Activated B cell treated with CpG ODN at 0.5 μM for 24 hours (primary cell): ENCODE results near the gene KLRK1. TPM values are rescaled to one million over a fixed set of nuclear protein-coding genes. Genes with fewer than 3 reads are reported as not detected.
"Not testable (repeated sequence)": the region's sequence is repeated elsewhere in the genome, so short reads cannot be mapped to it uniquely, and the experiment has no call there.

Experiments
- ATAC-seq: fragments of 200-7000 bp; cut with Tn5 transposase; one replicate; pipeline ENCODE4 v1.10.0; 2021; ENCODE audit warnings: low read depth, mild to moderate bottlenecking, moderate library complexity
- CTCF ChIA-PET: fragments of 350-600 bp; sonication (Branson Sonifier 250); formaldehyde crosslinking; loops from one replicate; lab custom pipeline; 2021; ENCODE audit warnings: antibody characterized with exemption; lab: Charles Lee
- POLR2A ChIA-PET: fragments of 350-600 bp; sonication (Branson Sonifier 250); formaldehyde crosslinking; loops from one replicate; lab custom pipeline; 2021; ENCODE audit warnings: antibody characterized with exemption; lab: Charles Lee
- DNase-seq: peaks from one replicate; pipeline ENCODE4 v3.0.0; 2022
- H3K27ac Mint-ChIP-seq: one replicate; pipeline ENCODE4 v1.8.0; 2020; ENCODE audit warnings: mixed read lengths
- H3K27me3 Mint-ChIP-seq: one replicate; pipeline ENCODE4 v1.8.0; 2021; ENCODE audit warnings: mixed read lengths
- H3K36me3 Mint-ChIP-seq: one replicate; pipeline ENCODE4 v1.8.0; 2021; ENCODE audit warnings: low read depth, mixed read lengths
- H3K4me1 Mint-ChIP-seq: one replicate; pipeline ENCODE4 v1.8.0; 2021; ENCODE audit warnings: mixed read lengths
- H3K4me3 Mint-ChIP-seq: one replicate; pipeline ENCODE4 v1.8.0; 2020; ENCODE audit warnings: mild to moderate bottlenecking, mixed read lengths
- H3K9me3 Mint-ChIP-seq: one replicate; pipeline ENCODE4 v1.8.0; 2020; ENCODE audit warnings: mixed read lengths
- intact Hi-C: fragments of 100-400 bp; cut with micrococcal nuclease; formaldehyde crosslinking; loops from one replicate; pipeline ENCODE4 v1.15.1; 2024
- total RNA-seq: library from RNA; stranded (reverse); gene quantifications from 2 replicates; pipeline ENCODE4 v1.2.3, GENCODE V29; 2022
- TF ChIP-seq, protein P1 (sequence below): fragments of 200-600 bp; IDR thresholded peaks from one replicate; pipeline ENCODE4 v1.8.0; 2022; ENCODE audit warnings: antibody characterized with exemption, mild to moderate bottlenecking

The KLRK1 gene
- total RNA-seq, 1 donor from 2014 or later = 0.98 TPM

DNA sequence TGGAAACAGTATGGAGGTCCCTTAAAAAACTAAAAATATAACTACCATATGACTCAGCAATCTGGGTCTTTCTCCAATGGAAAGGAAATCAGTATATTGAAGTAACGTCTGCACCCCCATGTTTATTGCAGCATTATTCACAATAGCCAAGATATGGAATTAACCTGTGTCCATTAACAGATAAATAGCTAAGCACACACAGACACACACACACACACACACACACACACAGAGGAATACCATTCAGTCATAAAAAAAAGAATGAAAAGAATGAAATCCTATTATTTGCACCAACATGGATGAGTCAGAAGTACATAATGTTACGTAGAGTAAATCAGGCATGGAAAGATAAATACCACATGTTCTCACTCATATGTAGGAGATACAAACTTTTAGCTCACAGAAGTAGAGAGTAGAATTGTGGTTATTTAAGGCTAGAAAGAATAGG lies 4.7 kb downstream of the KLRK1 start:
- DNase-seq (no peak), ATAC-seq (no peak)
- Mint-ChIP-seq H3K4me3 (no peak overlapping the region), H3K9me3 (peaks cover 2% of the 10 kb centered on the region), H3K4me1 (peaks cover 5% of the 10 kb centered on the region), H3K36me3 (no peaks in the 10 kb centered on the region), H3K27ac (no peak overlapping the region), H3K27me3 (peaks cover 14% of the 10 kb centered on the region)
- ChIA-PET POLR2A (interaction anchor here (0.6 kb wide), 1 partner anchor 20 kb away, joined by 4 read pairs; no protein-coding TSS in a partner anchor), CTCF (interaction anchor here (0.7 kb wide), 1 partner anchor 115 kb away, joined by 5 read pairs; no protein-coding TSS in a partner anchor)
- intact Hi-C loops = no loop called here
- TF ChIP-seq, protein P1, sequence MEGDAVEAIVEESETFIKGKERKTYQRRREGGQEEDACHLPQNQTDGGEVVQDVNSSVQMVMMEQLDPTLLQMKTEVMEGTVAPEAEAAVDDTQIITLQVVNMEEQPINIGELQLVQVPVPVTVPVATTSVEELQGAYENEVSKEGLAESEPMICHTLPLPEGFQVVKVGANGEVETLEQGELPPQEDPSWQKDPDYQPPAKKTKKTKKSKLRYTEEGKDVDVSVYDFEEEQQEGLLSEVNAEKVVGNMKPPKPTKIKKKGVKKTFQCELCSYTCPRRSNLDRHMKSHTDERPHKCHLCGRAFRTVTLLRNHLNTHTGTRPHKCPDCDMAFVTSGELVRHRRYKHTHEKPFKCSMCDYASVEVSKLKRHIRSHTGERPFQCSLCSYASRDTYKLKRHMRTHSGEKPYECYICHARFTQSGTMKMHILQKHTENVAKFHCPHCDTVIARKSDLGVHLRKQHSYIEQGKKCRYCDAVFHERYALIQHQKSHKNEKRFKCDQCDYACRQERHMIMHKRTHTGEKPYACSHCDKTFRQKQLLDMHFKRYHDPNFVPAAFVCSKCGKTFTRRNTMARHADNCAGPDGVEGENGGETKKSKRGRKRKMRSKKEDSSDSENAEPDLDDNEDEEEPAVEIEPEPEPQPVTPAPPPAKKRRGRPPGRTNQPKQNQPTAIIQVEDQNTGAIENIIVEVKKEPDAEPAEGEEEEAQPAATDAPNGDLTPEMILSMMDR = no peak

DNA sequence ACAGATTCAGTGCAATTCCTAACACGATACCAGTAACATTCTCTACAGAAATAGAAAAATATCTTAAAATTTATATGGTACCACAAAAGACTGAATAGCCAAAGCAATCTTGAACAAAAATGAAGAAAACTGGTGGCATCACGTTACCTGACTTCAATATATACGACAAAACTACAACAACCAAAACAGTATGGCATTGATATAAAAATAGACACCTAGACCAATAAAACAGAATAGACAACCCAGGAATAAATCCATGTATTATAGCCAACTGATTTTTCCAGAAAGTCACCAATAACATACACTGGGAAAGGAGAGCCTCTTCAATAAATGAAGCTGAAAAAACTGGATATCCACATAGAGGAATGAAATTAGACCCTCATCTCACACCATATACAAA lies 5.7 kb downstream of the KLRK1 start:
- CTCF ChIA-PET = no interaction called here
- no peaks in the 10 kb centered on the region for H3K36me3 Mint-ChIP-seq

DNA sequence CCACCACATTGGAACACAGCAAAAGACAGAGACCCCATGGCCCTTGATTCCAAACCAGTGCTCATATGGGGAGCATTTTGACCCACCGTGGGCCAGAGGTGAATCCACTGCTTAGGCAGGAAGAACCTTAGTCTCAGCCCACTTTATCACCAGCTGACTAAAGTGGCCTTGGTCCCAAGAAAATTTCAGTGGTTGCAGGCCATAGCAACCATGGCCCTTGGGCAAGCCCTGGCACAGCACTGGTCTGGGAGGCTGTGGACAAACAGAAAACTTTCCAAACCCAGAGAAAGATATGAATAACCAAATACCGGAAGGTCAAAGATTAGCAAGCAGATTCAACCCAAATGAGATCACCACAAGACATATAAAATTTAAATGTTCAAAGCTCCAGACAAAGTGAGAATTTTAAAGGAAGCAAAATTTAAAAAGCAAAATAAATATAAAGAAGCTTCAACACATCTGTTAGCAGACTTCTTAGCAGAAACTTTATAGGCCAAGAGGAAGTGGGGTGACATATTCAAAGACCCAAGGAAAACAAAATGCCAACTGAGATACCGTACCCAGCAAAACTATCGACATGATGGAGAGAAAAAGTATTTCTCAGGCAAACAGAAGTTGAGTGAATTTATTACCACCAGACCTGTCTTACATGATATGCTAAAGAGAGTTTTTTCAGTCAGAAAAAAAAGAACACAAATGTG lies 7.8 kb downstream of the KLRK1 start:
- DNase-seq = no peak
- CTCF ChIA-PET = no interaction called here
- H3K9me3 Mint-ChIP-seq = peaks cover 2% of the 10 kb centered on the region
- no peak overlapping the region for H3K27ac Mint-ChIP-seq
- intact Hi-C loops = no loop called here
- no peak overlapping the region for H3K4me3 Mint-ChIP-seq
- POLR2A ChIA-PET = no interaction called here
- H3K27me3 Mint-ChIP-seq = peaks cover 10% of the 10 kb centered on the region
- H3K36me3 Mint-ChIP-seq = no peaks in the 10 kb centered on the region
- no peaks in the 10 kb centered on the region for H3K4me1 Mint-ChIP-seq
- TF ChIP-seq, protein P1 = no peak
- no peak for ATAC-seq

More for the DNA sequence above, 5.7 kb downstream of the KLRK1 start:
- TF ChIP-seq, protein P1 = no peak
- no peak for ATAC-seq
- Mint-ChIP-seq H3K4me3 (no peak overlapping the region), H3K9me3 (peaks cover 2% of the 10 kb centered on the region), H3K4me1 (no peaks in the 10 kb centered on the region), H3K27me3 (peaks cover 14% of the 10 kb centered on the region), H3K27ac (no peak overlapping the region)
- no peak for DNase-seq
- intact Hi-C loops = no loop called here
- POLR2A ChIA-PET = no interaction called here

DNA sequence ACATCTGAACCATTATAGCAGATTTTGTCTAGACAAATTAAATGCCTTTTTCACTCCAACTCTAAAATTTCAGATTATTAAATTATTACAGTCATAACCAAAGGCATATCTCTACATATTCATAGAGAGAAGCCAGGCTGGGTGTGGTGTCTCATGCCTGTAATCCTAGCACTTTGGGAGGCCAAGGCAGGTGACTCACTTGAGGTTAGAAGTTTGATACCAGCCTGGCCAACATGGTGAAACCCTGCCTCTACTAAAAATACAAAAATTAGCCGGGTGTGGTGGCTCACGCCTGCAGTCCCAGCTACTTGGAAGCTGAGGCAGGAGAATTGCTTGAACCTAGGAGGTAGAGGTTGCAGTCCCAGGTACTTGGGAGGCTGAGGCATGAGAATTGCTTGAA lies 11.1 kb downstream of the KLRK1 start:
- H3K27ac Mint-ChIP-seq, ATAC-seq, H3K27me3 Mint-ChIP-seq, H3K4me1 Mint-ChIP-seq, H3K9me3 Mint-ChIP-seq, CTCF ChIA-PET, DNase-seq, H3K4me3 Mint-ChIP-seq, POLR2A ChIA-PET, H3K36me3 Mint-ChIP-seq, intact Hi-C loops: not testable (repeated sequence)

DNA sequence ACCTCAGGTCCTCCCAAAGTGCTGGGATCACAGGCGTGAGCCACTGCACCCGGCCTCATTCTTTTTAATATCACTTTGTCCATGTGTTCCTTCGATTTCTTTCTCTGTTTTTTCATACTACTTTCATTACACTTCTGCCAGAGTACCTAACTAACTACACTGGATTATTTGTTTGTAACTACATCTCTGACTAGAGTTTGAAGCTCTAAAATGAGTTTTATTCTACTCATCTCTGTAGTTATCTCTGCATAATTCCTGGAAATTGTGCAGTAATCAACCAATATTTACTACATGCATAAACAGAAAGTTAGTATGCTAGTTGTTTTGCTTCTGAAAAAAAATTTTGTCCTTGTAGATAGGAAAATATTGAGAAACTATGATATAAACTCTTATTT lies 15.2 kb downstream of the KLRK1 start:
- Mint-ChIP-seq H3K4me1 (peaks cover 13% of the 10 kb centered on the region), H3K9me3 (no peaks in the 10 kb centered on the region), H3K27ac (no peak overlapping the region), H3K36me3 (no peaks in the 10 kb centered on the region), H3K4me3 (no peak overlapping the region), H3K27me3 (peaks cover 2% of the 10 kb centered on the region)
- ATAC-seq (no peak), DNase-seq (no peak)
- POLR2A ChIA-PET = no interaction called here
- CTCF ChIA-PET = no interaction called here
- intact Hi-C loops = no loop called here
- TF ChIP-seq, protein P1 = no peak
